T-cell (primary cell): ENCODE results near the gene AGTR2. TPM values are rescaled to one million over a fixed set of nuclear protein-coding genes. Genes with fewer than 3 reads are reported as not detected.
"Not testable (repeated sequence)": the region's sequence is repeated elsewhere in the genome, so short reads cannot be mapped to it uniquely, and the experiment has no call there.

Experiments used
- ATAC-seq, 4 experiments: fragments of 200-7000 bp in 3 of 4; fragments of 150-1000 bp in 1 of 4; cut with Tn5 transposase; replicated peaks in 1 of 4; 1 replicate in 3 of 4; 2 replicates in 1 of 4; pipeline ENCODE4 v1.10.0; 2021; ENCODE audit warnings: moderate library complexity in 3 of 4, mild to moderate bottlenecking in 2 of 4, moderate number of reproducible peaks in 1 of 4
- CTCF ChIA-PET, 2 donors: fragments of 300-600 bp; sonication (Branson Sonifier 250); formaldehyde crosslinking; loops; one replicate each; lab custom pipeline; 2022; ENCODE audit warnings: antibody characterized with exemption in 2 of 2; lab: Charles Lee
- POLR2A ChIA-PET, 2 donors: fragments of 300-600 bp; sonication (Branson Sonifier 250); formaldehyde crosslinking; loops; one replicate each; lab custom pipeline; 2022; ENCODE audit warnings: antibody characterized with exemption in 2 of 2; lab: Charles Lee
- DNase-seq, 35 experiments: peaks; one replicate each; pipeline versions ENCODE4 v3.0.0 to v3.0.0-alpha.2; 2013 to 2023
- H3K27ac ChIP-seq: one replicate; pipeline ENCODE4 v1.5.1; 2013; ENCODE audit warnings: low read length
- H3K27me3 ChIP-seq, 2 experiments: replicated peaks in 1 of 2; 1 replicate in 1 of 2; 2 replicates in 1 of 2; pipeline versions ENCODE4 v1.6.1 to v1.7.0; 2013; ENCODE audit warnings: low read length in 1 of 2, mixed read lengths in 1 of 2; ENCODE audit not compliant: control insufficient read depth in 2 of 2, insufficient read depth in 2 of 2; ENCODE audit errors: extremely low read depth in 1 of 2
- H3K36me3 ChIP-seq, 2 donors: 1 replicate in 1 of 2; 2 replicates in 1 of 2; pipeline versions ENCODE4 v1.6.1 to v1.7.0; 2013; ENCODE audit warnings: low read length in 1 of 2; ENCODE audit not compliant: control insufficient read depth in 2 of 2, insufficient read depth in 1 of 2; ENCODE audit errors: extremely low read depth in 1 of 2
- H3K4me1 ChIP-seq, 2 experiments: 1 replicate in 1 of 2; 2 replicates in 1 of 2; pipeline versions ENCODE4 v1.6.1 to v1.7.0; 2013; ENCODE audit warnings: low read length in 2 of 2, mixed read lengths in 1 of 2; ENCODE audit not compliant: insufficient read depth in 2 of 2, control insufficient read depth in 1 of 2; ENCODE audit errors: extremely low read depth in 1 of 2
- H3K4me3 ChIP-seq, 2 donors: 1 replicate in 1 of 2; 2 replicates in 1 of 2; pipeline versions ENCODE4 v1.5.1 to v1.7.0; 2013; ENCODE audit warnings: mild to moderate bottlenecking in 2 of 2, low read length in 1 of 2, moderate library complexity in 1 of 2; ENCODE audit not compliant: control insufficient read depth in 1 of 2; ENCODE audit errors: extremely low read depth in 1 of 2
- H3K9me3 ChIP-seq: 2 replicates; pipeline ENCODE4 v1.7.0; 2013
- H3K27ac Mint-ChIP-seq, 2 donors: one replicate each; pipeline ENCODE4 v1.8.0; 2020 to 2021; ENCODE audit warnings: mild to moderate bottlenecking in 2 of 2, mixed read lengths in 2 of 2
- H3K27me3 Mint-ChIP-seq, 2 donors: one replicate each; pipeline ENCODE4 v1.8.0; 2021 to 2022; ENCODE audit warnings: mixed read lengths in 2 of 2
- H3K36me3 Mint-ChIP-seq: one replicate; pipeline ENCODE4 v1.8.0; 2021; ENCODE audit warnings: mixed read lengths
- H3K4me1 Mint-ChIP-seq, 3 donors: one replicate each; pipeline ENCODE4 v1.8.0; 2020 to 2022; ENCODE audit warnings: mixed read lengths in 3 of 3, mild to moderate bottlenecking in 1 of 3
- H3K4me3 Mint-ChIP-seq, 3 donors: one replicate each; pipeline ENCODE4 v1.8.0; 2020 to 2022; ENCODE audit warnings: mild to moderate bottlenecking in 3 of 3, mixed read lengths in 3 of 3, moderate library complexity in 3 of 3
- H3K9me3 Mint-ChIP-seq, 3 donors: one replicate each; pipeline ENCODE4 v1.8.0; 2020 to 2022; ENCODE audit warnings: mixed read lengths in 3 of 3
- WGBS: methylation state at CpG from one replicate; pipeline ENCODE4 v1.1.5; 2013; ENCODE audit warnings: missing lambda C conversion rate; ENCODE audit not compliant: insufficient coverage; 5-methylcytosine and 5-hydroxymethylcytosine counted together
- total RNA-seq, 35 experiments: library from RNA in 6 of 35; stranded (reverse) in 6 of 35; fragments of 120-200 nt in 1 of 35; gene quantifications; one replicate each; pipeline versions ENCODE4 v1.2.1 to v1.2.4 and lab custom pipeline; 2013 to 2026

Gene AGTR2, protein sequence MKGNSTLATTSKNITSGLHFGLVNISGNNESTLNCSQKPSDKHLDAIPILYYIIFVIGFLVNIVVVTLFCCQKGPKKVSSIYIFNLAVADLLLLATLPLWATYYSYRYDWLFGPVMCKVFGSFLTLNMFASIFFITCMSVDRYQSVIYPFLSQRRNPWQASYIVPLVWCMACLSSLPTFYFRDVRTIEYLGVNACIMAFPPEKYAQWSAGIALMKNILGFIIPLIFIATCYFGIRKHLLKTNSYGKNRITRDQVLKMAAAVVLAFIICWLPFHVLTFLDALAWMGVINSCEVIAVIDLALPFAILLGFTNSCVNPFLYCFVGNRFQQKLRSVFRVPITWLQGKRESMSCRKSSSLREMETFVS
- not detected for total RNA-seq
- total RNA-seq (2013), result 0.06 TPM
- total RNA-seq (lab: John Stamatoyannopoulos, UW), result 0 reads per million in 29 experiments

DNA sequence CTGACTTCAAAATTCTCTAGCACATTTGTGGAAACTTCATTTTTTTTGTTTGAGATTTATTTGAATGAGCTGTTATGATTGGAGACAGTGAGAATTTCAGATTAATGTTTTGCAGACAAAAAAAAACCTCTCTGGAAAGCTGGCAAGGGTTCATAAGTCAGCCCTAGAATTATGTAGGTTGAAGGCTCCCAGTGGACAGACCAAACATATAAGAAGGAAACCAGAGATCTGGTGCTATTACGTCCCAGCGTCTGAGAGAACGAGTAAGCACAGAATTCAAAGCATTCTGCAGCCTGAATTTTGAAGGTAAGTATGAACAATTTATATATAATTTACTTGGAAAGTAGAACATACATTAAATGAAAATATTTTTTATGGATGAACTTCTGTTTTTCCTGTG lies at the start of gene AGTR2:
Gene AGTR2, plus strand, starts transcription at position 234 of the 400 bp plus-strand sequence. CDS start 1,537 bp downstream, outside the sequence.
- Histone ChIP-seq H3K27me3 (no peaks in the 10 kb centered on the region), H3K9me3 (no peaks in the 10 kb centered on the region), H3K36me3 (no peaks in the 10 kb centered on the region), H3K4me3 (no peak within 1 kb of the TSS), H3K4me1 (no peaks in the 10 kb centered on the region), H3K27ac (no peak within 1 kb of the TSS)
- Mint-ChIP-seq H3K27me3 (no peaks in the 10 kb centered on the region), H3K9me3 (peaks cover 0 to 15% (median 0%) of the 10 kb centered on the region in 3 donors), H3K4me1 (no peaks in the 10 kb centered on the region), H3K4me3 (no peak within 1 kb of the TSS), H3K27ac (no peak within 1 kb of the TSS), H3K36me3 (no peaks in the 10 kb centered on the region)
- CTCF ChIA-PET, result no interaction called here
- POLR2A ChIA-PET, result interaction anchor here in 1 of 2 donors (0.6 kb wide), 1 partner anchor 1602 kb away, joined by 3 read pairs; no protein-coding TSS in a partner anchor
- DNase-seq, result no peak
- WGBS, result no CpG with 5 or more reads among the region's 3 CpGs
- ATAC-seq, result no peak

- Mint-ChIP-seq H3K4me1 (no peaks in the 10 kb centered on the region), H3K4me3 (no peak overlapping the region), H3K27ac (no peak overlapping the region), H3K27me3 (peaks cover 0 to 5% of the 10 kb centered on the region in 2 donors), H3K9me3 (peaks cover 0 to 8% (median 4%) of the 10 kb centered on the region in 3 donors), H3K36me3 (no peaks in the 10 kb centered on the region)
- CTCF ChIA-PET, result no interaction called here
- H3K4me3 ChIP-seq, result no peak overlapping the region
- no peaks in the 10 kb centered on the region for H3K36me3 ChIP-seq
- H3K27me3 ChIP-seq, result no peaks in the 10 kb centered on the region
- no peaks in the 10 kb centered on the region for H3K9me3 ChIP-seq
- POLR2A ChIA-PET, result no interaction called here
- no CpG with 5 or more reads among the region's 1 CpG for WGBS
- no peaks in the 10 kb centered on the region for H3K4me1 ChIP-seq
- H3K27ac ChIP-seq, result no peak overlapping the region
- no peak for DNase-seq
- ATAC-seq, result no peak
These were observed 35.3 kb upstream of the AGTR2 start for GRCh38 chrX:116135277-116135676.

GRCh38 chrX:116141270-116141669 lies 29.3 kb upstream of the AGTR2 start:
- ATAC-seq, H3K9me3 ChIP-seq, CTCF ChIA-PET, H3K4me3 ChIP-seq, H3K9me3 Mint-ChIP-seq, H3K27ac Mint-ChIP-seq, H3K27me3 ChIP-seq, H3K4me1 ChIP-seq, H3K4me1 Mint-ChIP-seq, H3K27ac ChIP-seq, H3K36me3 ChIP-seq, H3K36me3 Mint-ChIP-seq, H3K4me3 Mint-ChIP-seq, POLR2A ChIA-PET, DNase-seq: not testable (repeated sequence)
- H3K27me3 Mint-ChIP-seq, result peaks cover 0 to 16% of the 10 kb centered on the region in 2 donors
- no CpG with 5 or more reads among the region's 1 CpG for WGBS

GRCh38 chrX:116142976-116143375 lies 27.6 kb upstream of the AGTR2 start:
- Histone ChIP-seq H3K4me3 (no peak overlapping the region), H3K27ac (no peak overlapping the region), H3K9me3 (no peaks in the 10 kb centered on the region), H3K27me3 (no peaks in the 10 kb centered on the region), H3K4me1 (no peaks in the 10 kb centered on the region), H3K36me3 (no peaks in the 10 kb centered on the region)
- Mint-ChIP-seq H3K4me1 (no peaks in the 10 kb centered on the region), H3K27me3 (peaks cover 0 to 16% of the 10 kb centered on the region in 2 donors), H3K4me3 (no peak overlapping the region), H3K9me3 (peaks cover 0 to 4% (median 0%) of the 10 kb centered on the region in 3 donors), H3K36me3 (no peaks in the 10 kb centered on the region), H3K27ac (no peak overlapping the region)
- no CpG with 5 or more reads among the region's 2 CpGs for WGBS
- ATAC-seq, result no peak
- POLR2A ChIA-PET, result no interaction called here
- CTCF ChIA-PET, result no interaction called here
- no peak for DNase-seq

DNA sequence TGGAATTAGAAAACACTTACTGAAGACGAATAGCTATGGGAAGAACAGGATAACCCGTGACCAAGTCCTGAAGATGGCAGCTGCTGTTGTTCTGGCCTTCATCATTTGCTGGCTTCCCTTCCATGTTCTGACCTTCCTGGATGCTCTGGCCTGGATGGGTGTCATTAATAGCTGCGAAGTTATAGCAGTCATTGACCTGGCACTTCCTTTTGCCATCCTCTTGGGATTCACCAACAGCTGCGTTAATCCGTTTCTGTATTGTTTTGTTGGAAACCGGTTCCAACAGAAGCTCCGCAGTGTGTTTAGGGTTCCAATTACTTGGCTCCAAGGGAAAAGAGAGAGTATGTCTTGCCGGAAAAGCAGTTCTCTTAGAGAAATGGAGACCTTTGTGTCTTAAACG lies 2.4 kb downstream of the AGTR2 start:
- ATAC-seq, result no peak
- no peak overlapping the region for H3K4me3 Mint-ChIP-seq
- Histone ChIP-seq H3K4me3 (no peak overlapping the region), H3K27me3 (no peaks in the 10 kb centered on the region), H3K36me3 (no peaks in the 10 kb centered on the region), H3K9me3 (no peaks in the 10 kb centered on the region), H3K4me1 (no peaks in the 10 kb centered on the region), H3K27ac (no peak overlapping the region)
- no peaks in the 10 kb centered on the region for H3K36me3 Mint-ChIP-seq
- WGBS, result 100% methylated on average over 2 of the region's 9 CpGs
- ChIA-PET POLR2A (no interaction called here), CTCF (no interaction called here)
- H3K27me3 Mint-ChIP-seq, result no peaks in the 10 kb centered on the region
- no peak for DNase-seq
- H3K4me1 Mint-ChIP-seq, result no peaks in the 10 kb centered on the region
- peaks cover 0 to 13% (median 0%) of the 10 kb centered on the region in 3 donors for H3K9me3 Mint-ChIP-seq
- H3K27ac Mint-ChIP-seq, result no peak overlapping the region

DNA sequence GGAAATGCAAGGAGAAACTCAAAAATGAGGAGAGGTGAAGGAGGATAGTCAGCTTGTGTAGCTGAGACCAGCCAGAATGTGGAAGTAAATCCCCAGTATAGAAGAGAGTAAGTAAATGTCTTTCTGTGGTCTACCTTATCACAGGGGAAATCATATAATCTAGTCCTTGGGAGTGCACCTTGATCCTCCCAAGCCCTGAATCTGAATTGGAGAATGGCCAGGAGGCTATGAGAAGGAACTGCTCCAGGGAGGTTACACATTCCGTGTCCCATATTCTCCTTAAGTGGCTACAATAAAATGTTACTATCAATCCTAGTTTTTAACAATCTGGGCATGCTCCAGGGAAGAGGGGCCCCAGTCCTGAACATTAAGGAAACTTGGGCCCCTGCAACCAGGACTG lies 10.8 kb downstream of the AGTR2 start:
- Histone ChIP-seq H3K4me3 (no peak overlapping the region), H3K4me1 (no peaks in the 10 kb centered on the region), H3K9me3 (no peaks in the 10 kb centered on the region), H3K36me3 (no peaks in the 10 kb centered on the region), H3K27me3 (no peaks in the 10 kb centered on the region), H3K27ac (no peak overlapping the region)
- H3K4me3 Mint-ChIP-seq, result no peak overlapping the region
- DNase-seq, result no peak
- peaks cover 0 to 5% of the 10 kb centered on the region in 2 donors for H3K27me3 Mint-ChIP-seq
- no peaks in the 10 kb centered on the region for H3K4me1 Mint-ChIP-seq
- no peaks in the 10 kb centered on the region for H3K36me3 Mint-ChIP-seq
- ATAC-seq, result no peak
- ChIA-PET CTCF (no interaction called here), POLR2A (no interaction called here)
- H3K27ac Mint-ChIP-seq, result no peak overlapping the region
- no CpG with 5 or more reads among the region's 1 CpG for WGBS
- H3K9me3 Mint-ChIP-seq, result peaks cover 4 to 9% (median 8%) of the 10 kb centered on the region in 3 donors
